ENCODE measurements around the gene ATAD3B.
"Not testable (repeated sequence)": the region's sequence is repeated elsewhere in the genome, so short reads cannot be mapped to it uniquely, and the experiment has no call there.

The ATAD3B gene

DNA sequence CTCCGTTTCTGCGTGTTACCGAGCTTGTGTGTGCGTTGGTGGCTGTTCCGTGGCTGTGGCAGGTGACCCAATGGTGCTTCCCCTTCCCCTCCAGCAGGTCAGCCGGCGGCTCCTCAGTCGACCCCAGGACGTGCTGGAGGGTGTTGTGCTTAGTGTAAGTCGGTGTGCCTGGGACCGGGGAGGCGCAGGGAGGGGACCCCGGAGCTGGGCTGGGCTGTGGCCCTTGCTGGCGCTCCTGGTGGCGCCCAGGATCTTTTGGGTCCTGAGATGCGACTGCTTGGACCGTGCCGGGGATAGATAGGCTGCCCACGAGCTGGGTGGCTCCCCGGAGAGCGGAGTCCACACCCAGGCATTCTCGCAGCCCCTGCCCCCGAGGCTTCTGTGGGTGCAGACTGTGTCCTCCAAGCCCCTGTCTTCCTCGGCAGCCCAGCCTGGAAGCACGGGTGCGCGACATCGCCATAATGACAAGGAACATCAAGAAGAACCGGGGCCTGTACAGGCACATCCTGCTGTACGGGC lies 16.1 kb upstream of the ATAD3B start:
- TF ChIP-seq, protein P1, sequence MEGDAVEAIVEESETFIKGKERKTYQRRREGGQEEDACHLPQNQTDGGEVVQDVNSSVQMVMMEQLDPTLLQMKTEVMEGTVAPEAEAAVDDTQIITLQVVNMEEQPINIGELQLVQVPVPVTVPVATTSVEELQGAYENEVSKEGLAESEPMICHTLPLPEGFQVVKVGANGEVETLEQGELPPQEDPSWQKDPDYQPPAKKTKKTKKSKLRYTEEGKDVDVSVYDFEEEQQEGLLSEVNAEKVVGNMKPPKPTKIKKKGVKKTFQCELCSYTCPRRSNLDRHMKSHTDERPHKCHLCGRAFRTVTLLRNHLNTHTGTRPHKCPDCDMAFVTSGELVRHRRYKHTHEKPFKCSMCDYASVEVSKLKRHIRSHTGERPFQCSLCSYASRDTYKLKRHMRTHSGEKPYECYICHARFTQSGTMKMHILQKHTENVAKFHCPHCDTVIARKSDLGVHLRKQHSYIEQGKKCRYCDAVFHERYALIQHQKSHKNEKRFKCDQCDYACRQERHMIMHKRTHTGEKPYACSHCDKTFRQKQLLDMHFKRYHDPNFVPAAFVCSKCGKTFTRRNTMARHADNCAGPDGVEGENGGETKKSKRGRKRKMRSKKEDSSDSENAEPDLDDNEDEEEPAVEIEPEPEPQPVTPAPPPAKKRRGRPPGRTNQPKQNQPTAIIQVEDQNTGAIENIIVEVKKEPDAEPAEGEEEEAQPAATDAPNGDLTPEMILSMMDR (conservative IDR thresholded peaks at IDR 0.05; ENCODE audit: control insufficient read depth, insufficient read depth, low read depth, low read length), result no peak
- no peak for DNase-seq (ENCODE audit: low read depth)
- no peak overlapping the region for H3K4me3 ChIP-seq (ENCODE audit: control insufficient read depth, low read depth, low read length)

DNA sequence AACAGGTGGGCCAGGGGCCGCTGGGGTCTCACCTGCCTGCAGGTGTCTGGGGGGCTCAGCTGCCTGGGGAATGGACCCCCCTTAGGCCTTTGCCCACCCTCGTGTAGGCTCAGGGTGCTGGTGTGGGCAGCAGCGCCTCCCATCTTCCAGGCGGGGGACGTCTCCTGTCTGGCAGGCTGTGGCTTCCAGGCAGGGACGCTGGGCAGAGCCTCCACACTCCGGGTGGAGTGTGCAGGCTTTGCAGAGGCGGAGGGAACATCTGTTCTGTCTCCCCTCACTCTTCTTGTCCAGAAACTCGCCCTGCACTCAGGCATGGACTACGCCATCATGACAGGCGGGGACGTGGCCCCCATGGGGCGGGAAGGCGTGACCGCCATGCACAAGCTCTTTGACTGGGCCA lies 15.6 kb upstream of the ATAD3B start:
- not testable (repeated sequence) for DNase-seq (ENCODE audit: low read depth)

DNA sequence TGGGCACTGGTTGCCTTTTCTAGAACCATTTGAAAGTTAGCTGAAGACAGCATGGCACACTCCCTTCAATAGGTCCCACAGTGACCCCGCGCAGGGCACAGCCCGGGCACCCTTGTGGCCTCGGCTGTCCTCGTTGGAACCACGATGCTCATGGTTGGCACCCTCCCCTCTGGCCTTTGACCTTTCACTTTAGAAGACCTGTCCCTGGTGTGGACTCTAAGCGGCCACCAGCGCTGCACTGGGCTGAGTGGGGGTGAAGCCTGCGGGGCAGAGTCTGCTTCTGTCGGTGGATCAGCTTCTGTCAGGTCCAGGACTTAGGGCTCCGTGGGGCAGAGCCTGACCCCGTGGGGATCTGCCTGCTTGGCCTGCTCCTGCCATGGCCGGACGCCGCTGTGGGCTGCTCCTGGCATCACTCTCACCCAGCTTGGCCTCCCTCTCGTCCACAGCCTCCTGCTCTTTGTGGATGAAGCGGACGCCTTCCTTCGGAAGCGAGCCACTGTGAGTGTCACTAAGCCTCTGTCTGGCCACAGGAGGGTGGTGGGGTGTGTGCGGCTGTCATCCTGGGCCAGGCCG lies 14.8 kb upstream of the ATAD3B start:
- H3K4me3 ChIP-seq (ENCODE audit: control insufficient read depth, low read depth, low read length); DNase-seq (ENCODE audit: low read depth): not testable (repeated sequence)

More for the DNA sequence above, 15.6 kb upstream of the ATAD3B start:
- not testable (repeated sequence) for H3K4me3 ChIP-seq (ENCODE audit: control insufficient read depth, low read depth, low read length)

DNA sequence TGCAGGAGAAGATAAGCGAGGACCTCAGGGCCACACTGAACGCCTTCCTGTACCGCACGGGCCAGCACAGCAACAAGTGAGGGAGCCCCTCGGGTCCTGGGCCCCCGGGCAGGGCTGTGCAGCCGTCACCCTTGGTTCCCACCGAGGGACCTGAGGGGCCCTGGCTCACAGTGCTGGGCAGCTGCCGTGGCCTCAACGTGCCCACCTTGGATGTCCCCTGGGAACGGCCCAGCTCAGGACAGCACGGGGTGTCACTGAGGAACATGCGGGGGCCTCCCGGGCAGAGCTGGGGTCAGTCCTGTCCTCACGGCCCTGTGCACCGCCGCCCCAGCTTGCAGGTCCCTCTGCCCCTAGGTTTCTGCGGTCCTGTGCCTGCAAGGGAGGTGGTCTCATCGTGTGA lies 12.4 kb upstream of the ATAD3B start:
- DNase-seq (ENCODE audit: low read depth); H3K4me3 ChIP-seq (ENCODE audit: control insufficient read depth, low read depth, low read length): not testable (repeated sequence)

DNA sequence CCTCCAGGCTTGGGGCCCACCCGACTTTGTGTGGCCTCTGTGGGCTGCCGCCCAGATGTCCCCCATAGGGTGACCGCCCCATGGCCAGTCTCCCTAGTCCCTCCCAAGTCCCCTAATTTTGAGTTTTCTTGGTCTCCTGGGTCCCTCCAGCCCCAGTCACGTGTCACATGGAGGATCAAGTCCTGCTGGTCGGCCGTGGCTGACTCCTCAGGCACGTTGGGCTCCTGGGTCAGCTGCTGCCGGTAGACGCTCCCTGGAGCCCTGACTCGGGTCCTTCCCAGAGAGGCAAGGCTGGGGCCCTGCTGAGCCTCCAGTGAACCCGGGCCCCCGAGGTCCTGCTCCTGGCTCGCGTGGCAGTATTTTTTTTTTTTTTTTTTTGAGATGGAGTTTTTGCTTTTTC lies 11.9 kb upstream of the ATAD3B start:
- H3K4me3 ChIP-seq (ENCODE audit: control insufficient read depth, low read depth, low read length); DNase-seq (ENCODE audit: low read depth): not testable (repeated sequence)

DNA sequence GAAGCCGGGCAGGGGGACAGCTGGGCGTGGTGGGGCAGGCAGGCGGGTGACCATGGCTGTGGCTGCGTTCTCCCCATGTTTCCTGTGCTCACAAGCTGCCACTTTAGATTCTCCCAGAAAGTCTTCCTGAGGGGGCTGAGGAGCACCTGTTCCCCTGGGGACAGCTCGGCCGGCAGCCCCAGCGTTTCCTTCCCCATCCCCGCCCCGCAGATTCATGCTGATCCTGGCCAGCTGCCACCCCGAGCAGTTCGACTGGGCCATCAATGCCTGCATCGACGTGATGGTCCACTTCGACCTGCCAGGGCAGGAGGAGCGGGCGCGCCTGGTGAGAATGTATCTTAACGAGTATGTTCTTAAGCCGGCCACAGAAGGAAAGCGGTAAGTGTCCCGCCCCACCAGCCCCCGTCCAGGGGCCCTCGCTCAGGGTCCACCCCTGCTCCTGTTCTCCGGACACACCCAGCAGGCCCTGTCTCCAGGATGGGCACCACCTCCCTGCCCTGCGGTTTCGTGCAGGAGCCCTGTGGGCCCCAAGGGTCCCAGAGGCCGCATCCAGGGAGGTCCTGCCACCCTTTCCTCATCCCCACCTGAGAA lies 10.9 kb upstream of the ATAD3B start:
- no peak overlapping the region for H3K4me3 ChIP-seq (ENCODE audit: control insufficient read depth, low read depth, low read length)
- no peak for DNase-seq (ENCODE audit: low read depth)
- TF ChIP-seq, protein P1 (conservative IDR thresholded peaks at IDR 0.05; ENCODE audit: control insufficient read depth, insufficient read depth, low read depth, low read length), result no peak

DNA sequence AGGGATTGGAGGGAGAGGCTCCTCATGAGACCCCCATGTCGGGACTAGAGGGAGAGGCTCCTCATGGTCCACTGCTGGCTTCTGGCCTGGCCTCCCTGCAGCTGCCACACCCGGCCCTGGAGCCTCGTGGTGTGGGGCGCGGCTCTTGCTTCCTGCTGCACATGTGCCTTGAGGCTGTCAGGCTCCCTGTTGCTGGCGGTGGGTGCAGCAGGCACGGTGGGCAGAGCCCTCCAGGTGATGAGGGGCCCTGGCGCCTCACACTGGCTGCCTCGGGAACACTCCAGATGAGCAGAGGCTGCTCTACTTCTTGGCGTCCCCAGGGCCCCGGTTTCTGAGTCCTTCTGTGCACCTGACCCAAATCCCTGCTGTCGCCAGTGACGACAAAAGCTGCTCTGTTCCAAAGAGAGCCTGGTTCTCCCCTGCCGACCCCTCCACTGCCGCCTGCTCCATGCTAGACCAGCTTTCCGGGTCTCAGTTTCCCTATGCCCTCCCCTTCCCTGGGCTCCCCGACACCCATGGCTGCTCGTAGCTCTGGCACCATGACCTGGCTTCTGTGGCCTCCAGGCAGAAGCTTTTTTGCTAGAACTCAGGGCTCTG lies 9.7 kb upstream of the ATAD3B start:
- DNase-seq (ENCODE audit: low read depth), result no peak
- no peak overlapping the region for H3K4me3 ChIP-seq (ENCODE audit: control insufficient read depth, low read depth, low read length)
- TF ChIP-seq, protein P1 (conservative IDR thresholded peaks at IDR 0.05; ENCODE audit: control insufficient read depth, insufficient read depth, low read depth, low read length), result no peak

DNA sequence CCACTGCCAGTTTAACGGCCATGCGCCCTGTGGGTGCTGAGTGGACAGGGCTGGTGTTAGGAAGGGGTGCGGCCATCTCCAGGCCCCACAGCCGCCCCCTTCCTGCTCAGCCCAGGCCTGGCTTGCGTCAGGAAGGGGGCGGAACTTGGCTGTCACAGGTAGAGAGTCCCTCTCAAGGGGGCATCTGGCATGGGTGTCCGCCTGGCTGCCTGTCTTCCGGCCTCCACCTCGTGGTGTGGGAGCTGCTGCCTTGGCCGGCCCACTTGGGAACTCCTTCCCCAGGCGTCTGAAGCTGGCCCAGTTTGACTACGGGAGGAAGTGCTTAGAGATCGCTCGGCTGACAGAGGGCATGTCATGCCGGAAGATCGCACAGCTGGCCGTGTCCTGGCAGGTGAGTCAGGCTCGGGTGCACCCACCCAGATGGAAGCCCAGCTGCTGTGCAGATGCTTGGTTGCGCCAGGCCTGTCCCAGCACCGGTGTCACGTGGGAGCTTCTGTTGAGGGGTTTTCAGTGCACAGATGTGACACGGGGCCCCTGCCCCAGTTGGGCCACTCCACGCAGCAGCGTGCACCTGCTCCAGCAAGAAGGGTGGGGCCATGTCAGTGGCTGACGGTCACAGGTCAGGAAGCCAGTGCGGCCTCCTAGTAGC lies 9.1 kb upstream of the ATAD3B start:
- peak; percentile 77 for DNase-seq (ENCODE audit: low read depth)
- TF ChIP-seq, protein P1 (conservative IDR thresholded peaks at IDR 0.05; ENCODE audit: control insufficient read depth, insufficient read depth, low read depth, low read length), result no peak
- H3K4me3 ChIP-seq (ENCODE audit: control insufficient read depth, low read depth, low read length), result no peak overlapping the region
